HepG2 (cell line): ENCODE results near the gene ZFP69B. TPM values are rescaled to one million over a fixed set of nuclear protein-coding genes. Genes with fewer than 3 reads are reported as not detected.

Experiments
- CEBPG ChIP-seq: IDR thresholded peaks from 2 replicates; pipeline ENCODE4 v1.6.1; 2016
- CREM ChIP-seq, 2 experiments: sonication (generic) in 1 of 2; formaldehyde crosslinking in 1 of 2; IDR thresholded peaks; 2 replicates each; pipeline versions ENCODE4 v1.4.0 to v1.6.1; 2016 to 2020; ENCODE audit warnings: antibody characterized with exemption in 1 of 2, mild to moderate bottlenecking in 1 of 2, missing genetic modification reagents in 1 of 2
- ELF3 ChIP-seq: IDR thresholded peaks from 2 replicates; pipeline ENCODE4 v1.6.1; 2016; ENCODE audit warnings: missing genetic modification reagents, missing compliant biosample characterization
- ETV5 ChIP-seq: IDR thresholded peaks from 2 replicates; pipeline ENCODE4 v1.6.1; 2018; ENCODE audit warnings: missing biosample characterization, missing genetic modification reagents, inconsistent platforms, borderline replicate concordance
- FOXJ3 ChIP-seq: sonication (generic); formaldehyde crosslinking; IDR thresholded peaks from 2 replicates; pipeline ENCODE4 v1.4.0; 2020; ENCODE audit warnings: missing genetic modification reagents, mild to moderate bottlenecking, borderline replicate concordance
- KMT2B ChIP-seq: IDR thresholded peaks from 2 replicates; pipeline ENCODE4 v1.6.1; 2016; ENCODE audit warnings: missing genetic modification reagents, missing compliant biosample characterization
- MED1 ChIP-seq: sonication (generic); formaldehyde crosslinking; IDR thresholded peaks from 2 replicates; pipeline ENCODE4 v1.4.0; 2020; ENCODE audit warnings: missing genetic modification reagents
- MYNN ChIP-seq: sonication (generic); formaldehyde crosslinking; IDR thresholded peaks from 2 replicates; pipeline ENCODE4 v1.4.0; 2020; ENCODE audit warnings: mild to moderate bottlenecking, low read depth, missing genetic modification reagents
- NR2F2 ChIP-seq: IDR thresholded peaks from 2 replicates; pipeline ENCODE4 v1.6.1; 2012; ENCODE audit warnings: low read depth, inconsistent platforms, borderline replicate concordance
- NR2F6 ChIP-seq, 2 experiments: IDR thresholded peaks; 2 replicates each; pipeline ENCODE4 v1.6.1; 2016; ENCODE audit warnings: antibody characterized with exemption in 1 of 2, mild to moderate bottlenecking in 1 of 2
- POGZ ChIP-seq: sonication (generic); formaldehyde crosslinking; IDR thresholded peaks from 2 replicates; pipeline ENCODE4 v1.4.0; 2020; ENCODE audit warnings: mild to moderate bottlenecking, missing genetic modification reagents
- PPARG ChIP-seq: conservative IDR thresholded peaks from 2 replicates; pipeline ENCODE4 v1.6.1; 2016; ENCODE audit warnings: missing biosample characterization, missing genetic modification reagents
- RERE ChIP-seq: IDR thresholded peaks from 2 replicates; pipeline ENCODE4 v1.6.1; 2016; ENCODE audit warnings: low read depth, missing genetic modification reagents, missing compliant biosample characterization
- REXO4 ChIP-seq: sonication (generic); formaldehyde crosslinking; IDR thresholded peaks from 2 replicates; pipeline ENCODE4 v1.8.0; 2022; ENCODE audit warnings: missing genetic modification reagents, mild to moderate bottlenecking, borderline replicate concordance
- SOX5 ChIP-seq: IDR thresholded peaks from 2 replicates; pipeline ENCODE4 v1.6.1; 2016; ENCODE audit warnings: borderline replicate concordance
- THYN1 ChIP-seq: sonication (generic); formaldehyde crosslinking; IDR thresholded peaks from 2 replicates; pipeline ENCODE4 v1.8.1; 2023; ENCODE audit warnings: low read depth, mild to moderate bottlenecking, moderate library complexity, missing genetic modification reagents, borderline replicate concordance
- ZC3H13 ChIP-seq: sonication (generic); formaldehyde crosslinking; IDR thresholded peaks from 2 replicates; pipeline ENCODE4 v1.8.1; 2023; ENCODE audit warnings: mild to moderate bottlenecking, missing genetic modification reagents, moderate library complexity
- ZMYM3 ChIP-seq: sonication (generic); formaldehyde crosslinking; IDR thresholded peaks from 2 replicates; pipeline ENCODE4 v1.5.1; 2020; ENCODE audit warnings: mild to moderate bottlenecking, missing genetic modification reagents
- ZNF205 ChIP-seq: IDR thresholded peaks from 2 replicates; pipeline ENCODE4 v1.6.1; 2018; ENCODE audit warnings: missing biosample characterization, missing genetic modification reagents
- ZNF644 ChIP-seq: IDR thresholded peaks from 2 replicates; pipeline ENCODE4 v1.6.1; 2016; ENCODE audit warnings: low read depth
- ZNF776 ChIP-seq: sonication (generic); formaldehyde crosslinking; IDR thresholded peaks from 2 replicates; pipeline ENCODE4 v1.4.0; 2020; ENCODE audit warnings: mild to moderate bottlenecking, missing genetic modification reagents
- polyA plus RNA-seq, 8 experiments: library from polyadenylated mRNA; depleted of rRNA in 3 of 8; stranded (reverse) in 7 of 8; unstranded in 1 of 8; fragments of >200 nt; fragmentation: Illumina TruSeq in 4 of 8; extraction: Trizol in 4 of 8; gene quantifications; 2 replicates each; pipeline versions ENCODE4 v1.2.1 to v1.2.3, GENCODE V29; 2011 to 2016; ENCODE audit warnings: low read depth in 4 of 8, missing spikeins in 1 of 8, mixed read lengths in 1 of 8; ENCODE audit not compliant: insufficient read depth in 1 of 8
- total RNA-seq, 5 experiments: library from RNA; depleted of rRNA; stranded (reverse); fragments of >200 nt; fragmentation: Illumina TruSeq; extraction: Trizol; gene quantifications; 2 replicates each; pipeline ENCODE4 v1.2.3, GENCODE V29; 2016; ENCODE audit warnings: low read depth in 1 of 5
- TF ChIP-seq, protein P1 (sequence below): sonication (generic); formaldehyde crosslinking; IDR thresholded peaks from 2 replicates; pipeline ENCODE4 v1.4.0; 2020; ENCODE audit warnings: mild to moderate bottlenecking, missing genetic modification reagents, borderline replicate concordance

The ZFP69B gene
- total and polyA plus RNA-seq, 2 of the 13 experiments (the other 11 are each of a cell fraction or from before 2014, with no cell fraction given), result 4.6 to 7.7 TPM

GRCh38 chr1:40414331-40414730 lies 35.9 kb upstream of the ZFP69B start (continued):
- 0 out of 2 replicates have a peak, but pooled peaks have one; percentile 8 for TF ChIP-seq PPARG (CRISPR knock-in tag)
- TF ChIP-seq MED1, result peak; percentile 62
- no peak for TF ChIP-seq THYN1 (CRISPR knock-in tag)
- TF ChIP-seq FOXJ3 (CRISPR knock-in tag), result peak; percentile 31; the same call in 1 of the 2 replicates
- peak; percentile 31; the same call in 1 of the 2 replicates for TF ChIP-seq CREM (IDR thresholded peaks at IDR 0.05)
- no peak for TF ChIP-seq CREM (CRISPR knock-in tag; IDR thresholded peaks at IDR 0.05)
- TF ChIP-seq NR2F6 (IDR thresholded peaks at IDR 0.05), result peak; percentile 73
- peak; percentile 73 for TF ChIP-seq NR2F6 (CRISPR knock-in tag; IDR thresholded peaks at IDR 0.05)
- TF ChIP-seq KMT2B (CRISPR knock-in tag), result no peak
- peak; percentile 73; the same call in 1 of the 2 replicates for TF ChIP-seq NR2F2
- TF ChIP-seq ELF3 (CRISPR knock-in tag), result no peak
- peak; percentile 54; the same call in 1 of the 2 replicates for TF ChIP-seq RERE
- no peak for TF ChIP-seq REXO4 (CRISPR knock-in tag)
- no peak for TF ChIP-seq ZC3H13 (CRISPR knock-in tag)
- 0 out of 2 replicates have a peak, but pooled peaks have one; percentile 42 for TF ChIP-seq POGZ (CRISPR knock-in tag)
- peak; percentile 64 for TF ChIP-seq SOX5
- TF ChIP-seq ZNF776 (CRISPR knock-in tag), result no peak
- peak; percentile 34; the same call in 1 of the 2 replicates for TF ChIP-seq ZNF644 (CRISPR knock-in tag)
- TF ChIP-seq, protein P1, sequence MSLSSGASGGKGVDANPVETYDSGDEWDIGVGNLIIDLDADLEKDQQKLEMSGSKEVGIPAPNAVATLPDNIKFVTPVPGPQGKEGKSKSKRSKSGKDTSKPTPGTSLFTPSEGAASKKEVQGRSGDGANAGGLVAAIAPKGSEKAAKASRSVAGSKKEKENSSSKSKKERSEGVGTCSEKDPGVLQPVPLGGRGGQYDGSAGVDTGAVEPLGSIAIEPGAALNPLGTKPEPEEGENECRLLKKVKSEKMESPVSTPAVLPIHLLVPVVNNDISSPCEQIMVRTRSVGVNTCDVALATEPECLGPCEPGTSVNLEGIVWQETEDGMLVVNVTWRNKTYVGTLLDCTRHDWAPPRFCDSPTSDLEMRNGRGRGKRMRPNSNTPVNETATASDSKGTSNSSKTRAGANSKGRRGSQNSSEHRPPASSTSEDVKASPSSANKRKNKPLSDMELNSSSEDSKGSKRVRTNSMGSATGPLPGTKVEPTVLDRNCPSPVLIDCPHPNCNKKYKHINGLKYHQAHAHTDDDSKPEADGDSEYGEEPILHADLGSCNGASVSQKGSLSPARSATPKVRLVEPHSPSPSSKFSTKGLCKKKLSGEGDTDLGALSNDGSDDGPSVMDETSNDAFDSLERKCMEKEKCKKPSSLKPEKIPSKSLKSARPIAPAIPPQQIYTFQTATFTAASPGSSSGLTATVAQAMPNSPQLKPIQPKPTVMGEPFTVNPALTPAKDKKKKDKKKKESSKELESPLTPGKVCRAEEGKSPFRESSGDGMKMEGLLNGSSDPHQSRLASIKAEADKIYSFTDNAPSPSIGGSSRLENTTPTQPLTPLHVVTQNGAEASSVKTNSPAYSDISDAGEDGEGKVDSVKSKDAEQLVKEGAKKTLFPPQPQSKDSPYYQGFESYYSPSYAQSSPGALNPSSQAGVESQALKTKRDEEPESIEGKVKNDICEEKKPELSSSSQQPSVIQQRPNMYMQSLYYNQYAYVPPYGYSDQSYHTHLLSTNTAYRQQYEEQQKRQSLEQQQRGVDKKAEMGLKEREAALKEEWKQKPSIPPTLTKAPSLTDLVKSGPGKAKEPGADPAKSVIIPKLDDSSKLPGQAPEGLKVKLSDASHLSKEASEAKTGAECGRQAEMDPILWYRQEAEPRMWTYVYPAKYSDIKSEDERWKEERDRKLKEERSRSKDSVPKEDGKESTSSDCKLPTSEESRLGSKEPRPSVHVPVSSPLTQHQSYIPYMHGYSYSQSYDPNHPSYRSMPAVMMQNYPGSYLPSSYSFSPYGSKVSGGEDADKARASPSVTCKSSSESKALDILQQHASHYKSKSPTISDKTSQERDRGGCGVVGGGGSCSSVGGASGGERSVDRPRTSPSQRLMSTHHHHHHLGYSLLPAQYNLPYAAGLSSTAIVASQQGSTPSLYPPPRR, result peak; percentile 55; the same call in 1 of the 2 replicates
- TF ChIP-seq MYNN (CRISPR knock-in tag), result no peak
- TF ChIP-seq ZMYM3 (CRISPR knock-in tag), result peak; percentile 86; the same call in 1 of the 2 replicates
- no peak for TF ChIP-seq ETV5 (CRISPR knock-in tag)
- TF ChIP-seq CEBPG (CRISPR knock-in tag), result 0 out of 2 replicates have a peak, but pooled peaks have one; percentile 14
- peak; percentile 96 for TF ChIP-seq ZNF205 (CRISPR knock-in tag)
